ENCODE data around the gene TP63.

Gene TP63

DNA sequence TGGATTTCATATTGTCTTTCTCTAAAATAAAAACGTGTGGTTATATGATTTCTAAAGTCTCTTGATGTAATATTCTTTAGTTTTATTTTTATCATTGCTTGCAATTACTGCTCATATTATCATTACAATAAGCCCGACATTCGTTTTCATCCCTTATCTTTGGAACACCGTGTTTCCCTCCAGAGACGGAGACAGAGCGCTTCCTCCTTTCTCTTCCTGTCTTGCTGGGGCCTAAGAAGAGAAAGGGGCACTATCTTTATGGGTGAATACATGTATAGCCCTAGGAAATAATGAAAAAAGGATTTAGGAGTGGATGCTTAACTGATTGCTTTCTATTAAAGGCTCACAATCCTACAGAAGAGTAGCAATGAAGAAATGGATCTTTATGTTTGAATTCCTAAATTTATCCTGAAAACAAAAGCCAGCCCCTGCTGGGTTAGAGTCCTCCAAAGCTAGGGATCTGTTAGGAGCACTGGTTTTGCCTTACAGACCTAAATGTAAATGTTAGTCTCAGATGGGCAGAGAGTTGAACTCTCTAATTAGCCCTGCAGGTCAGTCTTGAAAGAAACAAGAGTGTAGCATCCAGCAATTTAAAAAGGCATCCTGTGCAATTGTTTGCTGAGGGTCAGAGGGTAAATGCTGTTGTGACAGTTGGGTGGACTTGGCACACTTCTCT, 145.1 kb downstream of the TP63 start:
- DNase-seq: no peak

DNA sequence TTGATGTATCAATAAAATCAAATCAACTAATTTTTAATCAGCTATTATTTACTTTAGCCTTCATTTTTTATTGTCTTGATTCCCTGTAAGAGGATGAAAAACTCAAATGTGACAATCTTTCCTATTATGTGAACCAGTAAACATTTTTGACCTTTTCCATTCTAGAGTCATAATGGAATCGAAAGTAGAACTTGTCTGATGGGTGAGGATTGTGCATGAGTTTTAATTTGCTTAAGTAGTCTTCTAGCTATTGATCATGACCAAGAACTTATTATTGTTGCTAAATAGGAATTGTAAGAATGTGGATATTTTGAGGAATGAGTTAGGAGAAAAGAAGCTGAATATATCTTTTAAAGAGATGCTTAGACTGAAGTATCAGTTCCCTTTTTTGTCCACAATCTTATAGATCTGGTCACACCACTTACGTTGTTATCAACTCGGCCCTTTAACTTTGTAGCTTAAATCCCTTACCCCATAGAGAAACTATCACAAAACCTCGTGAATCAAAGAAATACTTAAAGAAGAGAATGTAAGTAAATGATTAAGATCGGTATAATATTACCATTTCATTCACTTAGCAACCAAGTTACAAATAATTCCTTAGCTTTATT, 147.3 kb downstream of the TP63 start:
- DNase-seq: no peak

DNA sequence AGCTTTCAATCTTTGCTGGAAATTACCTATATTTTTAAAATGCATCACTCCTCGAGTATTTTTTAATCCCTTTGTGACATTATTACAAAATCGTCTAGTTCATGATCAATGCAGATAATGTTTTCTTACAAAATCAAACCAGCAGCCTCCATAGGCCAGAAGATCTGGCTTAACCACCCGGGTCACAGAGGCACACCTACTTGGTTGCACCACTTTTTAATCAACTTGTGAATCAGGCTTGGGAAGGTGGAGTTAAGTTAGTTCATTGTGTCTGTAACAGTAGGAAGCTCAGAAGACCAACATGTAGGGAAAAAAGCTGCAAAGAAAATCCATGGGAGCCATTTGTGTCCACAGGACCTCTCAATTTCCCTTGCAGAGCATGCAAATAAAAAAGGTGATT, 148.0 kb downstream of the TP63 start:
- DNase-seq: no peak

- DNase-seq: no peak
Measured at GRCh38 chr3:189780546-189781270, 149.5 kb downstream of the TP63 start.

GRCh38 chr3:189781415-189781814, 150.2 kb downstream of the TP63 start:
- no peak for DNase-seq

DNA sequence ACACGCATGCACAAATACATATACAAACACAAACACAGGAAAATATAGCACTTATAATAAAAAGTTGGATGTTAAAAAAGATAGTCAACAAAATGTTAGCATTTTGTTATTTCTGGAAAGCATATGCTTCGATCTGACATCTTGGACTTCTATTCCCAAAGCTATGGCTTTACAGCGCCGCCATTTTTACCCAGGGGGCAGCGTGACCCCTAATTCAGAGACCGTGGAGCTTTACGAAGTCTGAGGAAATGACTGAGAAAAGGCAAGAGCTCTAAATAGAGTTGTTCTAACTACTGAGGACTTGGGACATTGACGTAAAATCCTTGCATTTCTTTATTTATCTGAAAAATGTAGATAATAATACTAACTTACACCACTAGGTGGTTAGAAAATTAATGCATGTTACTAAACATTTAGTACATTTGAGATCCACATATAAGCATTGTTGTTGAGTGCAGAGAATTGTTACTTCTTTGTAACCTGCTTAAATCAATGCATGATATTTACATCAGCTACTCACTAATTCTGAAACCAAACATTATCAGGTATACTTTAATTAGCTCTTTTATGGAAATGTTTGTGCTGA, 155.4 kb downstream of the TP63 start:
- no peak for DNase-seq

DNA sequence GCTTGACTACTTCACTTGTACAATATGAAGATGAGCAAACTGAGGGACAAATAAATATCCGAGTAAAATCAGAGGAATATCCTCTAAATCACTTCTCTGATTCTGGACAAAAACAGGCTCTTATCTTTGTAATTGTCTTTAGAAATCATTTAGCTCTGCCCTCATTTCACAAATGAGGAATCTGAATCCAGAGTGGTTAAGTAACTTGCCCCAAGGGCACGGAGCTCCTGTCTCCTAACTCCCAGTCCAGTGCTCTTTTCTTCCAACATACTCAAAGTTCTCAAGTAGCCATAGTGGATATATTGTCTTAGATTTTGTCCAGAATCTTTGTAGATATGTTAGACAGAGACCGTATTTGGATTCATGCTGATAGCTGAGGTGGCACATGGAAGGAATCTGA, 156.0 kb downstream of the TP63 start:
- no peak for DNase-seq

DNA sequence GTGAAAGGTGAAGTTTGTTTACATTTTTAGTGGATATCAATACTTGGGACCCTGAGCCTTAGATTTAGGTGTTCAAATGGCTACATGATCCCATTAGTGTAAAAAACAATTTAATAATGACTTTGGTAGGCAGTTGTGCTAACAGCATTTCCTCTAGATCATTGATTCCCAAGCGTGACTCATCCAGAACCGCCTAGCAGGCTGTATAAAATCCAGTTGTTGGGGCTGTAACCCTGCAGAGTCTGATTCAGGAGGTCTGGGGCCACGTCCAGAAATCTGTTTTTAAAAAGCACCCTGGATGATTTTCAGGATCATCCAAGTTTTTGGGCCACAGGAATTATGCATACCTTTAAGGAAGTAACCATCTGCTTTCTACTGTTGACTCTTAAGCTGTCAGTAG, 156.4 kb downstream of the TP63 start:
- no peak for DNase-seq

DNA sequence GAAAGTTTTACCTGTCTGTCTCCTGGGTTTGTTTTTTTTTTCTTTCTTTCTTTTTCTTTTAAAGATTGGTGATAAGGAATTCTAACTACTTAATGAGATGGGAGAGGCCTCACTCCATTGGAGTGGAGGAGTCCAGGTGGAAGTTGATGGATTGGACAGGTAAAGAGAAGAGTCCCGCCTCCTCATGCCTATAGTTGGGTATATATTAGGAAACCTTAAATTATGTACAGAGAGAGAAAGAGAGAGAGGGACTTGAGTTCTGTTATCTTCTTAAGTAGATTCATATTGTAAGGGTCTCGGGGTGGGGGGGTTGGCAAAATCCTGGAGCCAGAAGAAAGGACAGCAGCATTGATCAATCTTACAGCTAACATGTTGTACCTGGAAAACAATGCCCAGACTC, 158.2 kb downstream of the TP63 start:
- DNase-seq: no peak

DNA sequence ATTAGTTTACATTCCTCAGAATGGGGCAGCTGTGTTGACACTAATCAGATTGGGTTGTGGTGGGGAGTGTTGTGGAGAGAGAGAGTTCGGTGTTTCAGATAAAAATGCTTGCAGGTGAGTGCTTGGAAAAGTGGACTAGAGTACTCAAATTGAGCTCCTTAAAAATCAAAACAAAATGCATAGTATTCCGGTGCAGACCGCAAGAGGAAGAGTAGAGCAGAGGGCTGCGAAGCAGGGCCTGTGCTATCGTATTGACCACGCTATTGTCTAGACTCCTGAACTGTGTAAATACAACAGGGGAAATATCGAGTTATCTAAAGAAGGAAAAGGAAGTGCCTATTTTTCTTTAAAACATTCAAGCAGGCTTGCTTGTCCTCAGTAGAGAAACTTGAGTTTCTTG, 159.5 kb downstream of the TP63 start:
- no peak for DNase-seq

GRCh38 chr3:189792046-189792929, 161.1 kb downstream of the TP63 start:
- DNase-seq: no peak

DNA sequence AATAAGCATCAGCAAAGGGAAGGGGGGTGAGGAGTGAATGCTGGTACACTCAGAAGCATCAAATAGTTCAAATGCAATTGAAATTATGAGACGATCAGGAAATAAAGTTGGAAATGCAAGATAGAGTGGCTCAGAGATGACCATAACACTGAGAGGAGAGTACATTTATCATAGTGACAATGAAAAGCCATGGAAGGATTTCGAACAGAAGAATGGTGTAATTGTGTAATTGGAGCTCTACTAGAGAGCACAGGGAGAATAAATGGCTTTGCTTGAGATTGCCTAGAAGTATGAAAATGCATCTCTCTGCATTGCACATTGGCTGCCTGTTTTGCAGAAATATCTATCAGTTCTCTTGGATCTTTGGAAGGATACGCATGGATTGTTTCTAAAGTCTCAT, 163.3 kb downstream of the TP63 start:
- no peak for DNase-seq

DNA sequence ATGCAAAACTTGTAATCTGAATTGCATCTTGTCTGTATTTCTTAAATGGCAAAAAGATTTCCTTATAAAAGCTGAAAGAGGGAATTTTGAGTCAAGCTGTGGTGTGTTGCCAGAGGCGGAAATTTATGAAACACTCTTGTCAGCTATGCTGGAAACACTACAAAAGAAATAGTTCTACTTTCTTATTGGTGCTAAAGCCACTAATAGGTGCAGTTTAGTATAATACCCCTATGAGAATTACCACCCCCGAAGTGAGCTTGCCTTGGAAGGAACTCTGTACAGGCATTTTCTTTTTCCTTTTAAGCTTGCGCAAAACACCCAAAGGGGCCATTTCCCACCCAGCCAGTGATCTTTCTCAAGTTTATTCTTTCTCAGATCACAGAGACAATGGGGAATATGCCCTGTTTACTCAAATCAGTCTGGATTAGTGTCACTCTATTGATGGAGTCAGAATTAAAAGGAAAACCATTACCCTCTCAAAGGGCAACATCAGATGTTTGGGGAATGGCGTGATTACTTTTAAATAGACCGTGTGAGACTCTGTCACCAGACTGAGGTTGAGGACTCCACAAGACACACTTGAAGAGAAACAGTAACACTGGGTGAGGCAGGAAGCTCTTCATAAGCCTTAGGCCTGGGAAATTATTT, 166.0 kb downstream of the TP63 start:
- DNase-seq: no peak

- DNase-seq: no peak
Measured at GRCh38 chr3:189799366-189799765, 168.2 kb downstream of the TP63 start.

- no peak for DNase-seq
Measured at GRCh38 chr3:189800436-189800835, 169.2 kb downstream of the TP63 start.

- no peak for DNase-seq
Measured at GRCh38 chr3:189803254-189803653, 172.1 kb downstream of the TP63 start.

GRCh38 chr3:189805375-189806067, 174.3 kb downstream of the TP63 start:
- no peak for DNase-seq

DNA sequence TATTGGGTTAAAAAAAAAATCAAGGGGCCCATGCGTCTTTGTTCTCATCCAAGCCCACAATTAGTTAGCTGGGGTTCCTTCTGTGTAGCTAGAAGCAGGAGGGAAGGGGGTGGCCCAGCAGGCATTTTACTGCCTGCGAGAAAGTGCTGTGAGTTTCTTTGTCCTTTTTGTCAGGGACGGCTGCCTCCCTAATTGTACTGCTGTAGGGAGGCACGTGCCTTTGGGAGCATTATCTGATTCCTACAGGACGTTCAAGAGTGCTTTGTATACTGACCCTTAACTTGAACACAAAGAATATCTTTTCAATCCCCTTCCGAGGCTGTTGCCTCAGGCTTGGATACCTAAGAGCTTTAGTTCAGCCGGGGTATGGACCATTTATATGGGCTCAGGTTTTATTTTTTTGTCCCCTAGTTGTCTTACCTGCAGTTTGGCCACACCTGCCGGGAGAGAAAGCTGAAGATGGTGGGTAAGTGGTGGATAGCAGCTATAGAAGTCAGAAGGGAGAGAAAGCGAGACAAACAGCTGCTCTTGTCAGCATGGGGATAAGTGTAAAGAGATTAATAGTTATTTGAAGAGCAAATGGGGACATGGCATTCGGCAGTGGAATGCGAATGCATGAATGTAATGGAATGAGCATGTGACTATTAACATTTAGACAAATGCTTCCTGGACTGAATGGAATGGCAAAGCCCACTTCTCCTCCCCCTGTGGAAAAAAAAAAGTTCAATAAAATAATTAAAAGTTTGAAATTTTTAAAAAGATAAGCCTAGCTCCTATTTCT, 175.2 kb downstream of the TP63 start:
- no peak for DNase-seq

- DNase-seq: no peak
Measured at GRCh38 chr3:189808246-189809007, 177.2 kb downstream of the TP63 start.

Data from hypothalamus (tissue), 51 donors.